Subcutaneous adipose tissue (tissue), 4 donors: ENCODE data around the gene TMEM30A. TPM values are rescaled to one million over a fixed set of nuclear protein-coding genes. Genes with fewer than 3 reads are reported as not detected.

ENCODE experiments used
- CTCF ChIP-seq: fragments of 450-650 bp; IDR thresholded peaks from one replicate; pipeline ENCODE4 v1.5.1; 2016; ENCODE audit warnings: low read depth, mild to moderate bottlenecking, control low read depth, antibody characterized with exemption, moderate library complexity
- total RNA-seq, 4 donors: library from RNA; depleted of rRNA; stranded (reverse); fragments of >200 nt; gene quantifications; one replicate each; pipeline ENCODE4 v1.1.0, GENCODE V29; 2016

The TMEM30A gene
- total RNA-seq, 4 donors from 2014 or later, result 50.7 to 95.2 (median 89.2) TPM

GRCh38 chr6:75291331-75291730 lies 6.7 kb upstream of the TMEM30A start:
- TF ChIP-seq CTCF, result no peak

- TF ChIP-seq CTCF, result no peak
Measured at GRCh38 chr6:75290136-75290945, 5.7 kb upstream of the TMEM30A start.

- no peak for TF ChIP-seq CTCF
Measured at GRCh38 chr6:75288023-75288422, 3.4 kb upstream of the TMEM30A start.

- TF ChIP-seq CTCF, result no peak
Measured at GRCh38 chr6:75287424-75287823, 2.8 kb upstream of the TMEM30A start.

GRCh38 chr6:75286955-75287354 lies 2.4 kb upstream of the TMEM30A start:
- no peak for TF ChIP-seq CTCF

- TF ChIP-seq CTCF, result no peak
Measured at GRCh38 chr6:75285283-75285639, 669 bp upstream of the TMEM30A start.

- no peak for TF ChIP-seq CTCF
Measured at GRCh38 chr6:75283907-75284631, 523 bp downstream of the TMEM30A start.
